HEK293 (cell line): Measurements from ENCODE around the gene NUAK1.

ENCODE experiments used
- CTCF ChIA-PET: fragments of 350-600 bp; formaldehyde crosslinking; extraction: SDS; loops from one replicate; lab custom pipeline; 2021; ENCODE audit warnings: antibody characterized with exemption; lab: Yijun Ruan, JAX
- POLR2A ChIA-PET: fragments of 300-600 bp; formaldehyde crosslinking; extraction: SDS; loops from one replicate; lab custom pipeline; 2020; ENCODE audit warnings: antibody characterized with exemption, inconsistent platforms; lab: Yijun Ruan, JAX
- H3K27ac ChIP-seq: fragments of 200-500 bp; sonication (Bioruptor generic); 2 replicates; pipeline ENCODE4 v1.5.1; 2014; ENCODE audit warnings: low read depth, low read length, control low read depth, inconsistent platforms; ENCODE audit errors: extremely low read depth
- H3K36me3 ChIP-seq, 2 experiments: fragments of 200-500 bp in 1 of 2; sonication (Bioruptor generic) in 1 of 2; 1 replicate in 1 of 2; 2 replicates in 1 of 2; pipeline ENCODE4 v1.5.1; 2014 to 2017; ENCODE audit warnings: inconsistent platforms in 2 of 2, low read length in 2 of 2; ENCODE audit not compliant: control insufficient read depth in 2 of 2, insufficient read depth in 1 of 2
- H3K4me1 ChIP-seq: fragments of 200-500 bp; sonication (Bioruptor generic); 2 replicates; pipeline ENCODE4 v1.5.1; 2014; ENCODE audit warnings: mild to moderate bottlenecking, low read length, inconsistent platforms; ENCODE audit not compliant: control insufficient read depth, insufficient read depth
- H3K4me3 ChIP-seq: 2 replicates; pipeline ENCODE4 v1.5.1; 2011; ENCODE audit warnings: low read depth, mild to moderate bottlenecking, control low read depth, low read length, moderate library complexity
- H3K9me3 ChIP-seq: fragments of 200-500 bp; sonication (Bioruptor generic); 2 replicates; pipeline ENCODE4 v1.5.1; 2014; ENCODE audit warnings: low read depth, low read length, inconsistent platforms; ENCODE audit not compliant: control insufficient read depth, insufficient read depth
- BCL11B ChIP-seq: fragments of 450-650 bp; formaldehyde crosslinking; IDR thresholded peaks from 2 replicates; pipeline ENCODE4 v1.5.1; 2016; ENCODE audit warnings: low read depth, missing biosample characterization, missing genetic modification characterization
- CTCF ChIP-seq: fragments of 450-650 bp; formaldehyde crosslinking; IDR thresholded peaks from 2 replicates; pipeline ENCODE4 v1.5.1; 2016; ENCODE audit warnings: missing biosample characterization, missing genetic modification characterization
- EGR2 ChIP-seq: fragments of 450-650 bp; formaldehyde crosslinking; IDR thresholded peaks from 2 replicates; pipeline ENCODE4 v1.5.1; 2016; ENCODE audit warnings: low read depth, missing biosample characterization, missing genetic modification characterization
- GLIS2 ChIP-seq: fragments of 450-650 bp; formaldehyde crosslinking; IDR thresholded peaks from 2 replicates; pipeline ENCODE4 v1.5.1; 2016; ENCODE audit warnings: missing biosample characterization, missing genetic modification characterization
- OSR2 ChIP-seq: fragments of 450-650 bp; formaldehyde crosslinking; IDR thresholded peaks from 2 replicates; pipeline ENCODE4 v1.5.1; 2016; ENCODE audit warnings: missing biosample characterization, missing genetic modification characterization
- PATZ1 ChIP-seq: fragments of 450-650 bp; formaldehyde crosslinking; IDR thresholded peaks from 2 replicates; pipeline ENCODE4 v1.5.1; 2016; ENCODE audit warnings: missing biosample characterization, missing genetic modification characterization
- SP2 ChIP-seq: fragments of 450-650 bp; formaldehyde crosslinking; IDR thresholded peaks from 2 replicates; pipeline ENCODE4 v1.5.1; 2016; ENCODE audit warnings: missing biosample characterization, missing genetic modification characterization
- ZBTB7A ChIP-seq: fragments of 450-650 bp; formaldehyde crosslinking; IDR thresholded peaks from 2 replicates; pipeline ENCODE4 v1.5.1; 2016; ENCODE audit warnings: low read depth, missing biosample characterization, missing genetic modification characterization
- ZNF175 ChIP-seq: fragments of 450-650 bp; formaldehyde crosslinking; IDR thresholded peaks from 2 replicates; pipeline ENCODE4 v1.5.1; 2016; ENCODE audit warnings: missing biosample characterization, missing genetic modification characterization
- ZNF292 ChIP-seq: fragments of 450-650 bp; formaldehyde crosslinking; IDR thresholded peaks from 2 replicates; pipeline ENCODE4 v1.5.1; 2016; ENCODE audit warnings: low read depth, missing biosample characterization, missing genetic modification characterization, borderline replicate concordance
- ZNF335 ChIP-seq: fragments of 450-650 bp; formaldehyde crosslinking; conservative IDR thresholded peaks from 2 replicates; pipeline ENCODE4 v1.5.1; 2016; ENCODE audit warnings: missing biosample characterization, missing genetic modification characterization
- ZNF341 ChIP-seq: fragments of 450-650 bp; formaldehyde crosslinking; IDR thresholded peaks from 2 replicates; pipeline ENCODE4; 2016; ENCODE audit warnings: low read depth, missing biosample characterization, missing genetic modification characterization
- ZNF391 ChIP-seq: fragments of 450-650 bp; formaldehyde crosslinking; IDR thresholded peaks from 2 replicates; pipeline ENCODE4 v1.5.1; 2016; ENCODE audit warnings: low read depth, missing biosample characterization, missing genetic modification characterization, borderline replicate concordance
- ZNF473 ChIP-seq: fragments of 450-650 bp; formaldehyde crosslinking; IDR thresholded peaks from 2 replicates; pipeline ENCODE4 v1.5.1; 2017; ENCODE audit warnings: missing biosample characterization, missing genetic modification characterization
- ZNF544 ChIP-seq: fragments of 450-650 bp; formaldehyde crosslinking; IDR thresholded peaks from 2 replicates; pipeline ENCODE4 v1.5.0; 2017; ENCODE audit warnings: missing biosample characterization, missing genetic modification characterization
- ZNF596 ChIP-seq: fragments of 450-650 bp; IDR thresholded peaks from 2 replicates; pipeline ENCODE4 v1.5.0; 2018; ENCODE audit warnings: missing biosample characterization, mild to moderate bottlenecking, missing genetic modification characterization, moderate library complexity
- ZNF629 ChIP-seq: fragments of 450-650 bp; formaldehyde crosslinking; IDR thresholded peaks from 2 replicates; pipeline ENCODE4 v1.5.1; 2017; ENCODE audit warnings: missing biosample characterization, missing genetic modification characterization
- ZNF776 ChIP-seq: fragments of 450-650 bp; formaldehyde crosslinking; IDR thresholded peaks from 2 replicates; pipeline ENCODE4 v1.5.0; 2017; ENCODE audit warnings: missing biosample characterization, missing genetic modification characterization, borderline replicate concordance
- ZSCAN23 ChIP-seq: fragments of 450-650 bp; formaldehyde crosslinking; IDR thresholded peaks from 2 replicates; pipeline ENCODE4 v1.5.1; 2016; ENCODE audit warnings: missing biosample characterization, missing genetic modification characterization

The NUAK1 gene

GRCh38 chr12:106139422-106140171 is 843 bp upstream of the NUAK1 start (continued):
- TF ChIP-seq ZSCAN23 (tag by site-specific recombination) (0 out of 2 replicates have a peak, but pooled peaks have one; percentile 51), CTCF (tag by site-specific recombination) (no peak), ZNF341 (tag by site-specific recombination) (peak; percentile 23; the same call in 1 of the 2 replicates), EGR2 (tag by site-specific recombination) (0 out of 2 replicates have a peak, but pooled peaks have one; percentile 20), ZNF776 (no peak), SP2 (tag by site-specific recombination) (0 out of 2 replicates have a peak, but pooled peaks have one; percentile 4), ZNF596 (peak; percentile 62), ZNF391 (tag by site-specific recombination) (no peak), ZNF544 (tag by site-specific recombination) (no peak), OSR2 (tag by site-specific recombination) (no peak), BCL11B (tag by site-specific recombination) (0 out of 2 replicates have a peak, but pooled peaks have one; percentile 54), ZNF629 (tag by site-specific recombination) (peak; percentile 69), ZNF473 (no peak), ZNF292 (no peak)

- H3K4me1 ChIP-seq: peaks cover 25% of the 10 kb centered on the region
- CTCF ChIA-PET: interaction anchor here (0.5 to 6.2 kb wide), 11 partner anchors 8 to 719 kb away, joined by 4 to 55 read pairs (median 9); no protein-coding TSS in a partner anchor
- H3K27ac ChIP-seq: peak overlapping the region; percentile 98
Observed at GRCh38 chr12:106138357-106138632, 459 bp downstream of the NUAK1 start.

More at GRCh38 chr12:106138357-106138632, 459 bp downstream of the NUAK1 start:
- POLR2A ChIA-PET: interaction anchor here (1.2 to 2.2 kb wide), 4 partner anchors 10 to 432 kb away, joined by 3 to 15 read pairs (median 5); no protein-coding TSS in a partner anchor
- Histone ChIP-seq H3K36me3 (no peaks in the 10 kb centered on the region), H3K4me3 (peak overlapping the region; percentile 84), H3K9me3 (no peaks in the 10 kb centered on the region)
- TF ChIP-seq GLIS2 (tag by site-specific recombination) (peak; percentile 63; the same call in 1 of the 2 replicates), PATZ1 (tag by site-specific recombination) (0 out of 2 replicates have a peak, but pooled peaks have one; percentile 39), ZBTB7A (tag by site-specific recombination) (0 out of 2 replicates have a peak, but pooled peaks have one; percentile 15), ZNF335 (peak; percentile 61; the same call in 1 of the 2 replicates), ZNF175 (tag by site-specific recombination) (no peak)
